MM.1S (cell line): Measurements from ENCODE around the gene EML6.

Source experiments
- DNase-seq: peaks from one replicate; pipeline ENCODE4 v3.0.0-alpha.2; 2015
- H2AFZ ChIP-seq: fragments of 300-600 bp; sonication (generic); 2 replicates; pipeline ENCODE4 v1.6.0; 2016; ENCODE audit warnings: antibody characterized with exemption, low read length
- H3F3A ChIP-seq: fragments of 300-600 bp; sonication (generic); 2 replicates; pipeline ENCODE4 v1.6.1; 2016; ENCODE audit warnings: mild to moderate bottlenecking, antibody characterized with exemption, low read length, moderate library complexity, mixed read lengths; ENCODE audit not compliant: insufficient read depth
- H3K27ac ChIP-seq: fragments of 300-600 bp; sonication (generic); 2 replicates; pipeline ENCODE4 v1.5.1; 2016; ENCODE audit warnings: mild to moderate bottlenecking, low read length
- H3K27me3 ChIP-seq: fragments of 300-600 bp; sonication (generic); replicated peaks from 2 replicates; pipeline ENCODE4 v1.6.0; 2016; ENCODE audit warnings: low read length; ENCODE audit not compliant: insufficient read depth
- H3K36me3 ChIP-seq: fragments of 300-600 bp; sonication (generic); replicated peaks from 2 replicates; pipeline ENCODE4 v1.6.1; 2016; ENCODE audit warnings: mild to moderate bottlenecking, low read length, mixed read lengths; ENCODE audit not compliant: insufficient read depth
- H3K4me1 ChIP-seq: fragments of 300-600 bp; sonication (generic); 2 replicates; pipeline ENCODE4 v1.6.1; 2016; ENCODE audit warnings: low read length, mixed read lengths
- H3K4me2 ChIP-seq: fragments of 300-600 bp; sonication (generic); 2 replicates; pipeline ENCODE4 v1.6.0; 2016; ENCODE audit warnings: low read depth, low read length
- H3K4me3 ChIP-seq: fragments of 300-600 bp; sonication (generic); 2 replicates; pipeline ENCODE4 v1.5.1; 2016; ENCODE audit warnings: low read length, mixed read lengths
- H3K79me2 ChIP-seq: fragments of 300-600 bp; sonication (generic); 2 replicates; pipeline ENCODE4 v1.6.1; 2016; ENCODE audit warnings: mixed run types, low read length, mixed read lengths
- H3K9ac ChIP-seq: fragments of 300-600 bp; sonication (generic); 2 replicates; pipeline ENCODE4 v1.6.1; 2016; ENCODE audit warnings: low read length, mixed read lengths
- H3K9me2 ChIP-seq: fragments of 300-600 bp; sonication (generic); replicated peaks from 2 replicates; pipeline ENCODE4 v1.6.1; 2016; ENCODE audit warnings: mild to moderate bottlenecking, low read length, mixed read lengths; ENCODE audit not compliant: insufficient read depth
- H3K9me3 ChIP-seq: fragments of 300-600 bp; sonication (generic); replicated peaks from 2 replicates; pipeline ENCODE4 v1.6.1; 2016; ENCODE audit warnings: mild to moderate bottlenecking, low read length, mixed read lengths; ENCODE audit not compliant: insufficient read depth
- H4K20me1 ChIP-seq: fragments of 300-600 bp; sonication (generic); 2 replicates; pipeline ENCODE4 v1.6.1; 2016; ENCODE audit warnings: mild to moderate bottlenecking, low read length, moderate library complexity, mixed read lengths; ENCODE audit not compliant: insufficient read depth
- EZH2 ChIP-seq: fragments of 300-600 bp; sonication (generic); optimal IDR thresholded peaks from 2 replicates; pipeline ENCODE3; 2017; ENCODE audit warnings: low read depth, mild to moderate bottlenecking, antibody characterized with exemption, low read length, mixed read lengths
- EZH2phosphoT487 ChIP-seq: fragments of 300-600 bp; sonication (generic); IDR thresholded peaks from 2 replicates; pipeline ENCODE4 v1.6.1; 2018; ENCODE audit warnings: antibody characterized with exemption, low read length
- TF ChIP-seq, protein P1 (sequence below): fragments of 300-600 bp; sonication (generic); IDR thresholded peaks from 2 replicates; pipeline ENCODE4 v1.5.1; 2016; ENCODE audit warnings: antibody characterized with exemption, low read length, mixed read lengths

The EML6 gene

DNA sequence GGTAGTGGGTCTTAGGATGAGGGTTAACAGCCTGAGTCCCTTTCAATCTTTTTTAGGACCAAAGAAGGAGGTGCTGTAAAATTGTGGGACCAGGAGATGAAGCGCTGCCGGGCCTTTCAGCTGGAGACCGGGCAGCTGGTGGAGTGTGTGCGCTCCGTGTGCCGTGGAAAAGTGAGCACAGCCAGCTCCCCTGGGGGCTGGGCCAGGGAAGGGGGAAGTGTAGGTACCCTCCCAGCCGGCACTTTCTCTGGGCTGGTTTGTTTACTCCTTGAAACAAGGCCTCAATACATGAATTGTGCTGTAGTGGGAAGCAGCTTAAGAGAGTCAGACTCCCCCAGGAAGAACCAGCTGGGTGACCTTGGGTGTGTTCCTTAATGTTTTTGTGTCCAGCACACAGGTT is 236.7 kb downstream of the EML6 start:
- Histone ChIP-seq H3K27me3 (no peaks in the 10 kb centered on the region), H3K36me3 (no peaks in the 10 kb centered on the region), H2AFZ (no peak overlapping the region), H3F3A (no peaks in the 10 kb centered on the region), H3K4me3 (no peak overlapping the region), H3K4me2 (no peak overlapping the region), H3K9me3 (no peaks in the 10 kb centered on the region), H3K27ac (no peak overlapping the region), H3K79me2 (no peaks in the 10 kb centered on the region), H3K4me1 (no peaks in the 10 kb centered on the region), H3K9ac (no peak overlapping the region), H4K20me1 (no peaks in the 10 kb centered on the region), H3K9me2 (no peaks in the 10 kb centered on the region)
- DNase-seq, result no peak
- TF ChIP-seq EZH2phosphoT487 (no peak), EZH2 (no peak)
- TF ChIP-seq, protein P1, sequence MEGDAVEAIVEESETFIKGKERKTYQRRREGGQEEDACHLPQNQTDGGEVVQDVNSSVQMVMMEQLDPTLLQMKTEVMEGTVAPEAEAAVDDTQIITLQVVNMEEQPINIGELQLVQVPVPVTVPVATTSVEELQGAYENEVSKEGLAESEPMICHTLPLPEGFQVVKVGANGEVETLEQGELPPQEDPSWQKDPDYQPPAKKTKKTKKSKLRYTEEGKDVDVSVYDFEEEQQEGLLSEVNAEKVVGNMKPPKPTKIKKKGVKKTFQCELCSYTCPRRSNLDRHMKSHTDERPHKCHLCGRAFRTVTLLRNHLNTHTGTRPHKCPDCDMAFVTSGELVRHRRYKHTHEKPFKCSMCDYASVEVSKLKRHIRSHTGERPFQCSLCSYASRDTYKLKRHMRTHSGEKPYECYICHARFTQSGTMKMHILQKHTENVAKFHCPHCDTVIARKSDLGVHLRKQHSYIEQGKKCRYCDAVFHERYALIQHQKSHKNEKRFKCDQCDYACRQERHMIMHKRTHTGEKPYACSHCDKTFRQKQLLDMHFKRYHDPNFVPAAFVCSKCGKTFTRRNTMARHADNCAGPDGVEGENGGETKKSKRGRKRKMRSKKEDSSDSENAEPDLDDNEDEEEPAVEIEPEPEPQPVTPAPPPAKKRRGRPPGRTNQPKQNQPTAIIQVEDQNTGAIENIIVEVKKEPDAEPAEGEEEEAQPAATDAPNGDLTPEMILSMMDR, result no peak

DNA sequence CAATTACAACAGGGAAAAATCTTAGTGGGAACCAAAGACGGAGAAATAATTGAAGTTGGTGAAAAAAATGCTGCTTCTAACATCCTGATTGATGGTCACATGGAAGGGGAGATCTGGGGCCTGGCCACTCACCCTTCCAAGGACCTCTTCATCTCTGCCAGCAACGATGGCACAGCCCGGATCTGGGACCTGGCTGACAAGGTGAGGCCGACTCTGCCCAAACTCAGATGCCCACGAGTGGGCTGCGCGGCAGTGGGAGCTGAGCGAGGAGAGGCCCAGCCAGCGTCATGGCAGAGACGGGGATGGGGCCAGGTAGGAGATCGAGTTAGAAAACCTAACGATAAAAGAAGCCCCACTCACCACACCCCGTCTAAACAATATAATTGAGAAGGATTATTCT is 239.0 kb downstream of the EML6 start:
- H3K27me3 ChIP-seq, result no peaks in the 10 kb centered on the region

DNA sequence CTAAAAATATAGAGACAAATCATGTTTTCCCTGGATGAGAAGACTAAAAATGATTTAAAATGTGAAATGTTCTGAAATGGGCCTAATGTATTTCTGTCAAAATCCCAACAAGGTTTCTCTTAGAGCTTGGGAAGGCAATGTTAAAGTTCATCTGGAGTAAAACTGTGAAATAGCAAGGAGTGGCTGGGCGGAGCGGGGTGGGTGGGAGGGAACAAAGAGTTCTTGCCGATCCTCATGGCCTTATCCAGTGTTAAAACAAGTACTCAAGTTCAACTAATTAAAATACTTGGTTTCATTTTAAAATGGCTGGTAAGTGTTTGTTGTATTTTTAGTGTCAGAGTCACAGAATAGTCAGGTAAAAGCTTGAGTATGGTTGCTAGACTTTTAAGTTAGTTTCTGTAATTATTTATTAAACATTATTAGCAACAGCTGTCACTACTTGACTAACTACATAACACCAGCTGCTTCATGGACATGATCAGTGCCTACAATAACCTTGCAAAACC is 239.5 kb downstream of the EML6 start:
- no peaks in the 10 kb centered on the region for H3K27me3 ChIP-seq
- no peak for DNase-seq
- H3K9ac ChIP-seq, result no peak overlapping the region
- H3K36me3 ChIP-seq, result no peaks in the 10 kb centered on the region
- H3K9me3 ChIP-seq, result no peaks in the 10 kb centered on the region
- H2AFZ ChIP-seq, result no peak overlapping the region
- H4K20me1 ChIP-seq, result no peaks in the 10 kb centered on the region
- no peak overlapping the region for H3K4me3 ChIP-seq
- TF ChIP-seq EZH2 (no peak), EZH2phosphoT487 (no peak)
- TF ChIP-seq, protein P1, result no peak
- no peaks in the 10 kb centered on the region for H3K79me2 ChIP-seq
- peaks cover 15% of the 10 kb centered on the region for H3F3A ChIP-seq
- no peaks in the 10 kb centered on the region for H3K9me2 ChIP-seq
- no peak overlapping the region for H3K27ac ChIP-seq
- peaks cover 21% of the 10 kb centered on the region for H3K4me1 ChIP-seq
- H3K4me2 ChIP-seq, result no peak overlapping the region

More for the DNA sequence above, 239.0 kb downstream of the EML6 start:
- Histone ChIP-seq H3K4me2 (no peak overlapping the region), H2AFZ (no peak overlapping the region), H4K20me1 (no peaks in the 10 kb centered on the region), H3K9me3 (no peaks in the 10 kb centered on the region), H3K4me3 (no peak overlapping the region), H3F3A (peaks cover 15% of the 10 kb centered on the region), H3K79me2 (no peaks in the 10 kb centered on the region), H3K4me1 (peaks cover 19% of the 10 kb centered on the region), H3K9me2 (no peaks in the 10 kb centered on the region), H3K36me3 (no peaks in the 10 kb centered on the region), H3K27ac (no peak overlapping the region), H3K9ac (no peak overlapping the region)
- no peak for TF ChIP-seq EZH2
- no peak for TF ChIP-seq EZH2phosphoT487
- TF ChIP-seq, protein P1, result no peak
- no peak for DNase-seq
